Keratinocyte (primary cell): ENCODE results near the gene OTOP2. TPM values are rescaled to one million over a fixed set of nuclear protein-coding genes. Genes with fewer than 3 reads are reported as not detected.

Experiments
- DNase-seq: peaks from one replicate; pipeline ENCODE4 v3.0.0-alpha.2; 2011; ENCODE audit warnings: low read depth, missing footprints, low spot score
- FAIRE-seq: peaks from 2 replicates; lab custom pipeline; 2011; peaks lifted over from hg19 to GRCh38; lab: Jason Lieb, UNC
- H2AFZ ChIP-seq: 2 replicates; pipeline ENCODE4 v1.6.0; 2012; ENCODE audit warnings: low read length, control low read depth, inconsistent platforms; ENCODE audit not compliant: control insufficient read depth
- H3K27ac ChIP-seq: 2 replicates; pipeline ENCODE4 v1.5.1; 2011; ENCODE audit warnings: low read length; ENCODE audit not compliant: control insufficient read depth, insufficient read depth
- H3K27me3 ChIP-seq: 3 replicates; pipeline ENCODE4 v1.6.0; 2011; ENCODE audit warnings: low read length; ENCODE audit not compliant: control insufficient read depth, insufficient read depth; ENCODE audit errors: extremely low read depth
- H3K36me3 ChIP-seq, 2 experiments: 2 replicates in 1 of 2; 3 replicates in 1 of 2; pipeline ENCODE4 v1.5.1; 2011; ENCODE audit warnings: low read length in 2 of 2, mild to moderate bottlenecking in 1 of 2; ENCODE audit not compliant: control insufficient read depth in 2 of 2, insufficient read depth in 2 of 2; ENCODE audit errors: extremely low read depth in 1 of 2
- H3K4me1 ChIP-seq: 3 replicates; pipeline ENCODE4 v1.5.1; 2011; ENCODE audit warnings: low read length; ENCODE audit not compliant: control insufficient read depth, insufficient read depth; ENCODE audit errors: extremely low read depth
- H3K4me2 ChIP-seq: 3 replicates; pipeline ENCODE4 v1.6.0; 2011; ENCODE audit warnings: low read depth, low read length; ENCODE audit not compliant: control insufficient read depth, insufficient read depth; ENCODE audit errors: extremely low read depth
- H3K4me3 ChIP-seq, 3 experiments: fragments of 200-600 bp in 1 of 3; sonication (generic) in 1 of 3; 2 replicates in 2 of 3; 3 replicates in 1 of 3; pipeline ENCODE4 v1.5.1; 2011 to 2016; ENCODE audit warnings: low read length in 3 of 3, mild to moderate bottlenecking in 3 of 3, control low read depth in 2 of 3, inconsistent platforms in 1 of 3, low read depth in 1 of 3, mixed read lengths in 1 of 3, mixed run types in 1 of 3, moderate library complexity in 1 of 3; ENCODE audit not compliant: control insufficient read depth in 2 of 3, insufficient read depth in 2 of 3; ENCODE audit errors: extremely low read depth in 1 of 3
- H3K79me2 ChIP-seq: 2 replicates; pipeline ENCODE4 v1.6.0; 2012; ENCODE audit warnings: low read length; ENCODE audit not compliant: control insufficient read depth, insufficient read depth
- H3K9ac ChIP-seq: 3 replicates; pipeline ENCODE4 v1.6.0; 2011; ENCODE audit warnings: low read length; ENCODE audit not compliant: control insufficient read depth, insufficient read depth; ENCODE audit errors: extremely low read depth
- H3K9me1 ChIP-seq: 3 replicates; pipeline ENCODE4 v1.6.0; 2011; ENCODE audit warnings: low read length; ENCODE audit not compliant: control insufficient read depth, insufficient read depth; ENCODE audit errors: extremely low read depth
- H3K9me3 ChIP-seq: 2 replicates; pipeline ENCODE4 v1.5.1; 2012; ENCODE audit warnings: low read depth, low read length; ENCODE audit not compliant: control insufficient read depth
- H4K20me1 ChIP-seq: 3 replicates; pipeline ENCODE4 v1.6.0; 2011; ENCODE audit warnings: low read length; ENCODE audit not compliant: control insufficient read depth, insufficient read depth; ENCODE audit errors: extremely low read depth
- CTCF ChIP-seq, 3 experiments: IDR thresholded peaks in 1 of 3; conservative IDR thresholded peaks in 1 of 3; optimal IDR thresholded peaks in 1 of 3; 2 replicates in 2 of 3; 3 replicates in 1 of 3; pipeline versions ENCODE3 to v1.5.1; 2011; ENCODE audit warnings: low read length in 3 of 3, mild to moderate bottlenecking in 3 of 3, moderate library complexity in 2 of 3, control low read depth in 1 of 3, inconsistent platforms in 1 of 3; ENCODE audit not compliant: insufficient read depth in 2 of 3; ENCODE audit errors: extremely low read depth in 1 of 3
- EZH2 ChIP-seq: IDR thresholded peaks from one replicate; pipeline ENCODE4 v1.6.1; 2012; ENCODE audit warnings: inconsistent platforms, mild to moderate bottlenecking, low read length, moderate library complexity
- dilution Hi-C: fragments of 300-500 bp; cut with MboI; formaldehyde crosslinking; loops from one replicate; pipeline ENCODE4 v1.7.0; 2020; ENCODE audit warnings: low sequenced_read_pairs; ENCODE audit not compliant: extremely low pct_ligation_motif_present
- polyA plus RNA-seq, 5 experiments: library from polyadenylated mRNA; depleted of rRNA in 3 of 5; stranded (reverse) in 3 of 5; stranded (forward) in 1 of 5; unstranded in 1 of 5; fragments of >200 nt; gene quantifications; 1 replicate in 1 of 5; 2 replicates in 3 of 5; 3 replicates in 1 of 5; pipeline versions ENCODE4 v1.2.1 to v1.2.3, GENCODE V29; 2011 to 2012; ENCODE audit warnings: missing spikeins in 2 of 5, low read depth in 1 of 5, low replicate concordance in 1 of 5

OTOP2 gene
- polyA plus RNA-seq, 1 donor (not counting 4 experiments of a cell fraction or from before 2014, with no cell fraction given): not detected

GRCh38 chr17:74954115-74954514 is 30.0 kb downstream of the OTOP2 start:
- Histone ChIP-seq H2AFZ (no peak overlapping the region), H3K79me2 (no peaks in the 10 kb centered on the region), H3K9ac (no peak overlapping the region), H3K27ac (no peak overlapping the region), H3K4me2 (no peak overlapping the region), H3K36me3 (no peaks in the 10 kb centered on the region), H4K20me1 (no peaks in the 10 kb centered on the region), H3K4me1 (no peaks in the 10 kb centered on the region), H3K9me3 (peaks cover 3% of the 10 kb centered on the region), H3K4me3 (no peak overlapping the region), H3K9me1 (no peaks in the 10 kb centered on the region), H3K27me3 (peaks cover 6% of the 10 kb centered on the region)
- dilution Hi-C loops: no loop called here
- no peak for DNase-seq
- no peak for FAIRE-seq
- no peak for TF ChIP-seq EZH2
- TF ChIP-seq CTCF (optimal IDR thresholded peaks at IDR 0.05 in 1 of 3, IDR thresholded peaks at IDR 0.05 in 1 of 3, conservative IDR thresholded peaks at IDR 0.05 in 1 of 3; ENCODE audit: extremely low read depth in 1 of 3, insufficient read depth in 2 of 3, low read length in 3 of 3): no peak

DNA sequence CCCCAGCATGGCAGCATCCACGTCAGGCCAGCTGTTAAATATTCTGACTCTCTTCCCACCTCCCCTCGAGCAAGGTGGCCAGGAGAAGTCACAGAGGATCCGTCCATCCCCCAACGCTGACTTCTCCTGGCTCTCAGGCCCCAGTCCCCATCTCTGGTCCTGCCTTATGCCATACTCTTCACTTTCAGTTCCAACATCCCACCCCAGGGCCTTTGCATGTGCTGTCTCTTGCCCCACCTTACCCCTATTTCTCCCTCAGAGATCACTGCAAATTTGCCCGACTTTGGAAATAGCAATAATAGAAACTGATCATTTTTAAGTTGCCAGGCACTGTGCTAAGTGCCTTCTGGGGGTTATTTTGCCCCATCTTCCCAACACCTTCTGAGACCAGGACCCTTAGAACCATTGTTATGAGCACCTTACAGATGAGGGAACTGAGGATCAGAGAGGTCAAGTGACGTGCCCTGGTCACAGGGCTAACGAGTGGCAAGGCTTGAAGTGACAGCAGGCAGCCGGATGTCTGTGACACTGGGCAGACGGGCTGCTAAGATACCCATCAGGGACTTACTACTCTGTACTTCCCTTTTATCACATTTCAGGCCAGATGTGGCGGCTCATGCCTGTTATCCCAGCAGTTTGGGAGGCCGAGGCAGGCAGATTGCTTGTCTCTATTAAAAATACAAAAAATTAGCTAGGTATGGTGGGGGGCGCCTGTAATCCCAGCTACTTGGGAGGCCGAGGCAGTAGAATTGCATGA is 30.8 kb downstream of the OTOP2 start:
- dilution Hi-C loops: no loop called here
- DNase-seq (no peak), FAIRE-seq (no peak)
- H3K27ac ChIP-seq: no peak overlapping the region
- no peak overlapping the region for H3K9ac ChIP-seq
- TF ChIP-seq CTCF (optimal IDR thresholded peaks at IDR 0.05 in 1 of 3, IDR thresholded peaks at IDR 0.05 in 1 of 3, conservative IDR thresholded peaks at IDR 0.05 in 1 of 3; ENCODE audit: extremely low read depth in 1 of 3, insufficient read depth in 2 of 3, low read length in 3 of 3): no peak
- TF ChIP-seq EZH2: no peak
- H4K20me1 ChIP-seq: no peaks in the 10 kb centered on the region
- H2AFZ ChIP-seq: no peak overlapping the region
- H3K79me2 ChIP-seq: no peaks in the 10 kb centered on the region
- H3K4me2 ChIP-seq: no peak overlapping the region
- H3K9me3 ChIP-seq: peaks cover 3% of the 10 kb centered on the region
- no peaks in the 10 kb centered on the region for H3K9me1 ChIP-seq
- no peaks in the 10 kb centered on the region for H3K4me1 ChIP-seq
- no peaks in the 10 kb centered on the region for H3K36me3 ChIP-seq
- H3K27me3 ChIP-seq: peaks cover 6% of the 10 kb centered on the region
- no peak overlapping the region for H3K4me3 ChIP-seq
